GM21447 (cell line): Measurements from ENCODE around the gene NKD1.
"Not testable (repeated sequence)": the region's sequence is repeated elsewhere in the genome, so short reads cannot be mapped to it uniquely, and the experiment has no call there.

Experiments
- ATAC-seq: cut with Tn5 transposase; IDR thresholded peaks from one replicate; pipeline ENCODE4 v1.9.1; 2021; ENCODE audit not compliant: unreplicated experiment

The NKD1 gene, protein sequence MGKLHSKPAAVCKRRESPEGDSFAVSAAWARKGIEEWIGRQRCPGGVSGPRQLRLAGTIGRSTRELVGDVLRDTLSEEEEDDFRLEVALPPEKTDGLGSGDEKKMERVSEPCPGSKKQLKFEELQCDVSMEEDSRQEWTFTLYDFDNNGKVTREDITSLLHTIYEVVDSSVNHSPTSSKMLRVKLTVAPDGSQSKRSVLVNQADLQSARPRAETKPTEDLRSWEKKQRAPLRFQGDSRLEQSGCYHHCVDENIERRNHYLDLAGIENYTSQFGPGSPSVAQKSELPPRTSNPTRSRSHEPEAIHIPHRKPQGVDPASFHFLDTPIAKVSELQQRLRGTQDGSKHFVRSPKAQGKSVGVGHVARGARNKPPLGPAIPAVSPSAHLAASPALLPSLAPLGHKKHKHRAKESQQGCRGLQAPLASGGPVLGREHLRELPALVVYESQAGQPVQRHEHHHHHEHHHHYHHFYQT

DNA sequence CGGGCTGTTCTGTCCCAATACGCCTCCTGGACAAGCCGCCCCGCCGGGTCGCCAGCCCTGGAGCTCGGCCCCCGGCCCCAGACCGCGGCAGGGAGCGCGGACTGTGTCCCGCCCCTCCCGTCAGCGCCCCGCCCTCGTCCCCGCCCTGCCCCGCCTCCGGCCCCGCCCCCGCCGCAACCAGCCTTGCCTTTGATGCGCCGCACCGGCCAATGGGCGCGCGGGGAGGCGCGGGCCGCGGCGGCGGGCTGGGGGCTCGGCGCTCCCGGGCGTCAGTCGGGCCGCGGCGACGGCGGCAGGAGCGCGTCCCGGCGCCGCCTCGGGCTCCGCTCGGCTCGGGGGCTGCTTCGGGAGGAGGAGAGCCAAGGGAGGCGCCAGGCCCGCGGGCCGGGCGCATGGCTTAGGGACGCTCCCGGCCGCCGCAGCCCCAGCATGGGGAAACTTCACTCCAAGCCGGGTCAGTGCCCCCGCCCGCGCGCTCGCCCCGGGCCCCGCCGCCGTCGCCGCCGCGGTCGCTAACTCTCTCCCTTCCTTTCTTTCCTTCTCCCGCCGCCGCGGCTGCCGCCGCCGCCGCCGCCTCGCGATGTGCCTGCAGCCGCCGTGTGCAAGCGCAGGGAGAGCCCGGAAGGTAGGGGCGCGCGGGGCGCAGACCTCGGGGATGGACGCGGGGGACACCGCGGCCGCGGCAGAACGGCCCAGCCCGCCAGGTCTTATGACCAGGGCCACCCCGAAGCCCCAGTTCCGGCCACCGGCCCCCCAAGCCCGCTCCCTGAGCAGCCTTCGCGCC is at the start of gene NKD1:
Gene NKD1, plus strand, starts transcription at position 272 of the 784 bp plus-strand sequence. Its CDS starts 158 bp downstream, at position 430.
- ATAC-seq = peak; percentile 78

DNA sequence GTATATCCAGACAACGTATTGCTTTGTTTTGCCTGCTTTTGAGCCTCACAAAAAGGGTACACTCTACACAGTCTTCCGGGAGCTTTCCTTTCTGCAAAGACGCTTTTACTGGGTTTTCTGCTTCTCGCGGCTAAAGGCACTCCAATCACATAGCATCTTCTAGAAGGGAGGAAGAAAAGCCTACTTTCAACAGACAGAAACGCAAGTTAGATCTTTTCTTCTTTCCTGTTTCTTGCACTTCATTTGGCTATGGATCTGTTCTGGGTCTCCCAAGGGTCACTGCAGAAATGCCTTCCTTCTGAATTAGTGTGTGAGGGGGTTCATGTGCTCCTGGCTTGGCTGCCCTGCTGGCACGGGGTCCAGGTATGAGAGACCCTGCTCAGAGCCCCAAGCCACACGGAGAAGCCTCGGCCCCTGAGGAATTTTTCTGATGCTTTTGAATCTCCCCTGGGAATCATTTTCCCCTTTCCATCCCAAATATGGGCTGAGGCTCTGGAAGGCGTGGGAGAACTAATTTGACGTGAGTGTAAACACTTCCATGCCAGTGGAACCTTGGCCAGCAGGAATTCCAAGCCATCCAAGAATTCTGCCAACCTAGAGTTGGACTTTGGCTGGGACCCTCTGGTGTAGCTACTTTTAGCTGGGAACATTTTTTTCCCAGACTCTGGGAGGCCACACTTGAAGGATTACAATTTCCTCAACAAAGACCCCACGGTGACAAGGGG is 49.6 kb upstream of the NKD1 start:
- no peak for ATAC-seq

DNA sequence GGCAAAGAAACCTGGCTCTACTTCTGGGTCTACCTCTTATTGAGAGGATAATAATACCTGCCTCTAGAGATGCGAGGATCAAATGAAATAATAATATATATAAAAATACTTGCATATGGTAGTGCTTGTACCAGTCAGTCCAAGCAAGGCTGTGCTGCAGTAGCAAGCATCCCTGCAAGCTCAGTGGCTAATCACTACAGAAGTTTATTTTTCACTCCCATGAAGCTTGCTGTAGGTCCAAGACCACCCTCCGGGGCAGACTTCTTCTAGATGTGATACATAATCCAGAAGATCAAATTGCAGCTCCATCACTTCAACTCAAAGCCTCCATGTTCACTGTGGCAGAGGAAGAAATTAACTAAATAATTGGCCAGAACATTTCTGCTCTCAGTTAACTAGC is 48.9 kb upstream of the NKD1 start:
- ATAC-seq = no peak

DNA sequence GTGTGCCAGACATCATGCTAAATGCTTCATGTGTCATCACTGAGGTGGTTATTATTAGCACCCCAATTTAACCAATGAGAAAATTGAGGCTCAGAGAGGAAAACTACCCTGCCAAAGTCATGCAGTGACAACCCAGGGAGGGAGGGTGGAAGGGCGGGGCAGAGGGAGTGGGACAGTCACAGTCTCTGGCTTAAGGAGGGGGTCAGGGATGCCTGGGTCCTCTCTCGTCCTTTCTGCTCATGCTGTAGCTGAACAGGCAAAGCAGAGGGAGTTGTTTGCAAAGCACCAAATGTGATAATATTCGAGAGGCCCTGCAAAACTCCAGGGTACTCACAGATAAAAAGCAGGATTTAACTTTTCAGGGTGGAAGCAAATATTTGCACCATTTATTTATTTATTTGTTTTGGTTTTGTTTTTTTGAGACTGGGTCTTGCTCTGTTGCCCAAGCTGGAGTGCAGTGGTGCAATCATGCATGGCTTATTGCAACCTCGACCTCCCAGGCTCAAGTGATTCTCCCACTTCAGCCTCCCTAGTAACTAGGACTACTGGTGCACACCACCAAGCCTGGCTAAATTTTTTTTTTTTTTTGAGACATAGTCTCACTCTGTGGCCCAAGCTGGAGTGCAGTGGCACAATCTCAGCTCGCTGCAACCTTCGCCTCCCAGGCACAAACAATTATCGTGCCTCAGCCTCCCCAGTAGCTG is 47.9 kb upstream of the NKD1 start:
- ATAC-seq = no peak

DNA sequence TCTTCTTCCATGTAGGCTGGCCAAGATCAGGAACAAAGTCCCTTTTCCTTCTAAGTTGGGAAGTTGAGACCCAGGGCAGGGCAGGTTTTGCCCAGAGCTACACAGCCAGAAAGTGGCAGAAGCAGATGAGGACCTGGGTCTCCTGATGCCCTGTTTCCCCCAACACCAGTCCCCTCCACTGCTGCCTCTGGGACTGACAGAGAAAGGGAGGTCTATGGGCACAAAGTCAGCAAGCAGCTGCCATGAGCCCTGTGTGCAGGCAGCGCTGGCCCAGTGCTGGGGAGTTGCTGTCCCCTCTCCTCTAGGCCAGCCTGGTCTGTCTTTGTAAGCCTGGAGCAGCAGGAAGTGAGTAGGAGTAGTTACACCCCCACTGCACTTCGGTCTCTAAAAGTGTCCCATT is 46.9 kb upstream of the NKD1 start:
- no peak for ATAC-seq

DNA sequence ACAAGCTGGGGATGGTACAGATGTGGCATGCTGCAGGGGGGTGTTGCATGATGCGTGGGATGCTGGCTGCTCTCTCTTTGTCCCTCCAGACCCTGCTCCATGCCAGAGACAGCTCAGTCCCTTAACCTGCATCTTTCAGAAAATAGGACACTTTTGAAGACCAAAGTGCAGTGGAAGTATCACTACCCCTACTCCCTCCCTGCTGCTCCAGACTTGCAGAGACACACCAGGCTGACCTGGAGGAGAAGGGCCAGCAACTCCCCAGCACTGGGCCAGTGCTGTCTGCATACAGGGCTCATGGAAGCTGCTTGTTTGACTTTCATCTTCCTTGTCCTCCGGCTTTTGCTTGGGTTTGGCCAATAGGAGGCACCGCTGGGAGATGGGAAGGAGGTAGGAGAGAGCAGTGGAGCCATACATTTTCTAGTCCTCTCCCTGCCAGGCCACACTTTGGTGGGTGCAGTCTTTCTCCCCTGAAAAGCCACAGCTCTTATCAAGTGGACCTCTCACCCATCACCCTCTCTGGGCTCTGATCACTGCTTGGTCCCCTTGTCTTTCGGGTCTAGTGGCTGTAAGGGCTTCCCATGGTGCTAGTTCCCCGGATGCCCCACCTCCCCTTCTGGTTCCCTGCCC is 46.1 kb upstream of the NKD1 start:
- ATAC-seq = no peak

DNA sequence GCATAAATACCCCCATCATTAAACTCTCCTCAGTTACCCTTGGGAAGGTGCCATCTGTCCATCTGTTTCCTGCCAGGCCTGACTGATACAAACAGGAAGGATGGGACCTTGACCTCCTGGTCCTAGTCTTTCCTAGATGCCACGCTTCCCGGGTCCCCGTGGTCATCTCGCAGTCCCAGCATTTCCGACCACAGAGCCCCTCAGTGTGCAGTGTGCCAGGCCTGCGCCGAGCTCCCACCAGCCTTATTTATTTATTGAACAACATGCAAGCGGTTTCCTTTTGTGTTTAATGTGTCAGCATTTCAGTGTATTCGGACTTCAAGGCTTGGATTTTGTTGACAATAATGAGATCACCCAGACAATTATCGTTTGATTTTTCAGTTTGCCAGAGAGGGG is 45.6 kb upstream of the NKD1 start:
- ATAC-seq = no peak

DNA sequence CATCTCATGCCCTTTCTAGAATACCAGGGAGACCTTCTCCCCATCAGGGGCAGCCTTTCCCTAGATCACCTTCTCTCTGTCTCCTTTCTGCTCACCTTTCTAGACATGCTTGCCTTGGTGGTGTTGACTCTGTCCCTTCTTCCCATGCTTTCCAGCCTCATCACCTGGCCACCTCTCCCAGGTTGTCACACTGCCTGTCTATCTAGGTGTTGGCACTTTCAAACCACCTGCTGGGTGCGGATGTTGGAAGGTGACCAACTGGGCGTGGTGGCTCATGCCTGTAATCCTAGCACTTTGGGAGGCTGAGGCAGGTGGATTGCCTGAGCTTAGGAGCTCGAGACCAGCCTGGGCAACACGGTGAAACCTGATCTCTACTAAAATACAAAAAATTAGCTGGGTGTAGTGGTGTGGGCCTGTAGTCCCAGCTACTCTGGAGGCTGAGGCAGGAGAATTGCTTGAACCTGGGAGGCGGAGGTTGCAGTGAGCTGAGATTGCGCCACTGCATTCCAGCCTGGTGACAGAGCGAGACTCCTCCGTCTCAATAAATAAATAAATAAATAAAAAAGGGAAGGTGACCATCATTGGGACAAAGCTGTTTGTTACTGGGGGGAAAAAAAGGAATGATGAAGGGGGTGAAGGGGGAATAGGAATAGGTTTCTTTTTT is 44.2 kb upstream of the NKD1 start:
- ATAC-seq = not testable (repeated sequence)

DNA sequence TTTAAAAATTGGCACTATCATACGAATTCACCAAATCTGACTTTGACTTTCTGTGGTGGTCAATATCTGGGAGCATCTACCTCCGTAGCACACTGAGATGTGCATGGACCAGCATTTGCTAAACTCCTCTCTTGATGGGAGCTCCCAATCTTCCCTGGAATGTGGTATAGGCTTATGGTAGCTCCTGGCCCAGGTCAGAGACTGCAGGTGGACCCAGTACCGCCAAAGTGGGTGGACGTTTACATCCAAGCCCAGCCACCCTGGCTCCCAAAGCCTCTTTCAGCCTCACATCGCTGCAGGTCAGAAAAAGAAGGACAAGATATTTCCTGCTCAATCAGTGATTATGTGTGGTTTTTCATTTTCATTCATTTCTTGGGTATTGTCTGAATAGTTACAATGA is 43.1 kb upstream of the NKD1 start:
- ATAC-seq = no peak

DNA sequence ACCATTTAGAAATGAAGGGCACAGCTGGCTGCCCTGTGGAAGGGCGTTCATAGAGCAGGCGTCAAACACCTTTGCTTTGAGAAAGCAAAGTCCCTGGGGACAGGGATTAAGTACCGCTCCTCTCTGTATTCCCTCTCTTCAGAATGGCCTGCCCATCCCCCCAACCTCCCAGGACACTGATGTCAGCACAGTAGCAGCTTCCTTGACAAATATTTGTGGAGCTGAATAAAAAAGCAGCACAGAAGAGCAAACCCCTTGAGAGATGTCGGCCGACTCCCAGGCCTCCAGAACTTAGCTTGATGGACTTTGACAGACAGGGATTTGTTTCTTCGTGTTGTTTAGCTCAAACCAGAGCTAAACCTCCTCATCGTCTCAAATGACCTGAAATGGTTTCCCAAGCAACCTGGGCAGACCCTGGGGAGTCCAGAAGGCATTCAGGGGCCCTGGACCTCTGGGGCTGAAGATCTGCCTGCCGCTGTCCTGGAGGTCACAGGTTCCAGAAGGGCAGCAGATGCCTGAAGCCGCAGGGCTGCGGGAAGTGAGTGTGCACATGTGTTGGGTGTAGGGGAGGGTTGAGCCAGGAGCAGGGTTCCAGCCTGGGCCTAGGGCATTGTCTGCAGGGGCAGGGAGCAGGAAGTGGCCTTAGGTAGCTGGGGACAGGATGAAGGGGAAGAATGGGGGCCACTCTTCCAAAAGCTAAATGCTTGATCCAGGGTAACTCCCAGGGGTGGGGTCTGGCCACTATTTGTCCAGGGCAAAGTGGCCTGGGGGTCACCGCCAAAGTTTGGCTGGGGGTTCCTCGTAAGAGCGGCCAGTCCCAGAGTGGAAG is 42.3 kb upstream of the NKD1 start:
- ATAC-seq = no peak

DNA sequence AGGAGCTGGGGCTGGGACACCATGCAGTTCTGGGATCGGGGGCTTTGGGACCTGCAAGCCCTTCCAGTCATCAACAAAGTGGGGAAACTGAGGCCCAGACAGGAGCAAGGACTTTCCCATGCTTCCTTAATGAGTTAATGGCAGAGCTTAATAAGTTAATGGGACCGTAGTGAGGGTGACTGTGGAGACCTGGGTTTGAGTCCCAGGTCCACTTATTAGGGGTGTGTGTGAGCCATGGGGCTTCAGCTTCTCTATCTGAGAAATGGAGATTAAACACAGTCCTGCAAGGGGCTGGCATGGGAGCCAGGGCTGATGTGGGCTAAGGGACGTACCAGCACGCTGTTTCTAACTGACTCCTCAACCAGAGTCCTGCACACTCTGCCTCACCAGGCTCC is 41.7 kb upstream of the NKD1 start:
- ATAC-seq = no peak

DNA sequence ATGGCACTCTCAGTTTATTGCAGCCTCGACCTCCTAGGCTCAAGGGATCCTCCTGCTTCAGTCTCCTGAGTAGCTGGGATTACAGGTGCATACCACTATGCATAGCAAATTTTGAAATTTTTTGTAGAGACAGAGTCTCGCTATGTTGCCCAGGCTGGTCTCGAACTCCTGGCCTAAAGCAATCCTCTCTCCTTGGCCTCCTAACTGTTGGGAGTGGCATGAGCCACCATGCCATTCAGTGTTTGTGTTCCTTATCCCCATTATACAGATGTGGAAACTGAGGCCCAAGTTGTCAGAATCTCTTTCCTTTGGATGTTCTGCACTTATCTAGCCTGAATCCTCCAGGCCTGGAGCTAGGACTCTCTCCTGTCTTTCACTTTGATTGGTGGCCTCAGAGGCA is 40.8 kb upstream of the NKD1 start:
- ATAC-seq = no peak

DNA sequence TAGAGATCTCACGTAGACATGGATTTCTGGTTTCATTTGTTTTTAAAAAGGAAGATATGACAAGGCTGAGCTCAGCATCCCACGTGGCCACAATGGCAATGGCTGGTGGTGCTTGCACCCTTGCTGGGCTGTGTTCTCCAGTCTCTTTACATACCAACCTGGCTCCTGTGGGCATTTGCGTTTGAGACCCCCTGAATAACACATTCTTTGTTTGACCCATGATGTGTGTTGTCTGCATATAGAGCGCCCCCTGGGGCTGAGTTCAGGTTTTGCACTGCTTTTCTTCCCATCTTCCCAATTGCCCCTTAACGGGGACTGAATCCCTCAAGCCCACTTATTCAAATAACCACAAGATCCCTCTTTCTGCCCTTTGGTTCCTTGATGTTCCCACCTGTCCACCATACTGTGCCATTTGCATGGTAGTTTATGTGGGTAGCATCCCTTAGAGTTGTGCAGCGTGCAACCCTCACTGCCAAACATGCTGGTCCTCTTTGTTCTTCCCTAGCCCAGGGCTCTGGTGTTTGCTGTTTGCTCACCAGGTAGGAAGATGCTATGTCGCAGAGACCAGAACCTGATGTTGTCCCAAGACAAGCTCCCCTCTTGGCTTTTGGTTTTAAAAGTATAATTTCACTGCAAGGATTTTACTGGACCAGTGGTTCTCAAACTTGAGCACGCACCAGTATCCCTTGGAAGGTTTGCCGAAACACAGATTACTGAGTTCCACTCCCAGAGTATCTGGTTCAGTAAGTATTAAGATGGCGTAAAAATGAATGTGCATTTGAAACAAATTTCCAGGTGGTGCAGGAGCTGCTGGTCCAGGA is 38.5 kb upstream of the NKD1 start:
- ATAC-seq = no peak

DNA sequence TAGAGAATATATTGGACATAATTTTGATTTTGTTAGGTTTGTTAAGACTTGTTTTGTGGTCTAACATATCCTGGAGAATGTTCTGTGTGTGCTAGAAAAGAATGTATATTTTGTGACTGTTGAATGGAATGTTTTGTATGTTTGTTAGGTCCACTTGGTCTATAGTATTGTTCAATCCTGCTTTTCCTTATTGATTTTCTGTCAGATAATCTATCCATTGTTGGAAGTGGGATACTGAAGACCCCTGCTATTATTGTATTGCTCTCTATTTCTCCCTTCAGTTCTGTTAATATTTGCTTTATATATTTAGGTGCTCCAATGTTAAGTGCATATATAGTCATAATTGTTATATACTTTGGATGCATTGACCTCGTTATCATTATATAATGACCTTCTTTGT is 33.0 kb upstream of the NKD1 start:
- no peak for ATAC-seq

DNA sequence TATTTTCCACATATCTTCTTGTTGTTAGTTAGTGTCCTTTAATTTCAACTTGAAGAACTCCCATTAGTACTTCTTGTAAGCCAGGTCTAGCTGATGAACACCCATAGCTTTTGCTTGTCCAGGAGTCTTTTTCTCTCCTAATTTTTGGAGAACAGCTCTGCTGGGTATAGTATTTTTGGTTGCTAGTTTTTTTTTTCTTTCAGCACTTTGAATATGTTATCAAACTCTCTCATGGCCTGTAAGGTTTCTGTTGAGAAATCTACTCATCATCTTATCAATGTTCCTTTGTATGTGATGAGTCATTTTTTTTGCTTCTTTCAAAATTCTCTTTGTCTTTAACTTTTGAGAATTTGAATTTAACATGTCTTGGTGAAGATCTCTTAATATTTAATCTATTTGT is 31.8 kb upstream of the NKD1 start:
- no peak for ATAC-seq

DNA sequence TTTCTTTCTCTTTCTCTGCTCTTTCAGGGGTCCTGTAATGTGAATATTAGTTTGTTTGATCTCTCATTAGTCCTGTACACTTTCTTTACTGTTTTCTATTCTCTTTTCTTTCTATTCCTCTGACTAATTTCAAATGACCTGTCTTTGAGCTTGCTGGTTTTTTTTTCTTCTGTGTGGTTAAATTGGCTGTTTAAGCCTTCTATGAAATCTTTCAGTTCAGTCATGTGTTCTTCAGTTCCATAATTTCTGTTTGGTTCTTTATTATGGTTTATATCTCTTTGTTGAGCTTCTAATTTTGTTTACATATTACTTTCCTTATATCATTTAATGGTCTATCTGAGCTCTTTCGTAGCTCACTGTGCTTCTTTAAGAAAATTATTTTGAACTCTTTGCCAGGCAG is 31.3 kb upstream of the NKD1 start:
- ATAC-seq = no peak

DNA sequence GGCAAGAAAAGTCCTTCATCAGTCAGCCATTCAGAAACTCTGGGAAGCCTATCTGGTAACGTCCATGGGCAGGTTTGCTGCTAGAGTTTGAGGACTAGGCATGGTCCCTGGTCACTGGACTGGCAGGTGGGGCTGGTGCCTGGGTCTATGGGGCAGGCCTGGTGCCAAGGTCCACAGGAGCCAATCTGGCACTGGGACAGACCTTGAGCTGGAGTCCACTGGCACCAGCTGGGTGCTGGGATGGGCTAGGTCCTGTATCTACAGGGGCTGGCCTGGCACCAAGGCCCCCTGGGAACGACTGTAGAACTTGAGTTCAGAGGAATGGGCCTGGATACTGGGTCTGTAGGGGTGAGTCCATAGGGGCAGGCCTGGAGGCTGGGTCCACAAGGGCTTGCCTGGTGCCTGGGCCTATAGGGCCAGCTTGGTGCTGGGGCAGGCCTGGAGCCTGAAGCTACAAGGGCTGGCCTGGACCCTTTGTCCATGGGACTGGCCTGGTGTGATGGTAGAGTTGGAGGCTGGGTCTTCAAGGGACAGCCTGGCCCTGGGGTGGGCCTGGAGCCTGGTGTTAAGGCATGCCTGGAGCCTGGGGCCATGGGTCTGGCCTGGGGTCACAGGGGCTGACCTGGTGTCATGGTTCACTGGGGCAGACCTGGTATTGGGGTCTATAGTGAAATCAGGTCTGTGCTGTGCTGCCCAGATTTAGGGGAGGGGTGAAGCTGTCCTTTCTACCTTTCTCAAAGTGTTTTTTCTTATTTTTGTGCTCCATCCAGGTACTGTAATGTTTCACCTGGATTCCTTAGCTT is 30.5 kb upstream of the NKD1 start:
- no peak for ATAC-seq
